Retinal pigment epithelial cell (primary cell): ENCODE data around the gene ARFIP1.

Experiments
- DNase-seq: peaks from one replicate; pipeline ENCODE4 v3.0.0-alpha.2; 2010; ENCODE audit warnings: low read depth
- H3K4me3 ChIP-seq: 2 replicates; pipeline ENCODE4 v1.5.1; 2011; ENCODE audit warnings: mild to moderate bottlenecking, low read length, control low read depth, moderate library complexity
- TF ChIP-seq, protein P1 (sequence below): conservative IDR thresholded peaks from 2 replicates; pipeline ENCODE4 v1.5.1; 2011; ENCODE audit warnings: low read depth, low read length, control low read depth, inconsistent platforms

ARFIP1 gene

DNA sequence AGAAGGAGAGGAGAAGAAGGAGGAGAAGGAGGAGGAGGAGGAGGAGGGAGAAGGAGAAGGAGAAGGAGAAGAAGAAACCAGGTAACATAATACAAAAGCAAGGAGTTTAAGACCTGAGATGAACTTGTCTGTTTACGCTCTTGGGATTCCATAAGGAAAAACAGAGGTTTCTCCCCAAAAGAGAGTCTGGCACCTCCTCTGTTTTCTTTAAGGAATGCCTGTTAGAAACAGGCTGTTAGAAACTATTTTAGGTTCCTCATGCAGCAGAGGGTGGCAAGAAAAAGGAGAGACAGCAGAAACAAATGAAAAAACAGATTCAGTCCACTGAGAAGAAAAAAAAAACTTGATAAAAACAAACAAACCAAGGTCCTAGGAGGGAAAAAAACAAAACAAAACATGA is 146.1 kb downstream of the ARFIP1 start:
- no peak for DNase-seq
- H3K4me3 ChIP-seq, result no peak overlapping the region
- TF ChIP-seq, protein P1, sequence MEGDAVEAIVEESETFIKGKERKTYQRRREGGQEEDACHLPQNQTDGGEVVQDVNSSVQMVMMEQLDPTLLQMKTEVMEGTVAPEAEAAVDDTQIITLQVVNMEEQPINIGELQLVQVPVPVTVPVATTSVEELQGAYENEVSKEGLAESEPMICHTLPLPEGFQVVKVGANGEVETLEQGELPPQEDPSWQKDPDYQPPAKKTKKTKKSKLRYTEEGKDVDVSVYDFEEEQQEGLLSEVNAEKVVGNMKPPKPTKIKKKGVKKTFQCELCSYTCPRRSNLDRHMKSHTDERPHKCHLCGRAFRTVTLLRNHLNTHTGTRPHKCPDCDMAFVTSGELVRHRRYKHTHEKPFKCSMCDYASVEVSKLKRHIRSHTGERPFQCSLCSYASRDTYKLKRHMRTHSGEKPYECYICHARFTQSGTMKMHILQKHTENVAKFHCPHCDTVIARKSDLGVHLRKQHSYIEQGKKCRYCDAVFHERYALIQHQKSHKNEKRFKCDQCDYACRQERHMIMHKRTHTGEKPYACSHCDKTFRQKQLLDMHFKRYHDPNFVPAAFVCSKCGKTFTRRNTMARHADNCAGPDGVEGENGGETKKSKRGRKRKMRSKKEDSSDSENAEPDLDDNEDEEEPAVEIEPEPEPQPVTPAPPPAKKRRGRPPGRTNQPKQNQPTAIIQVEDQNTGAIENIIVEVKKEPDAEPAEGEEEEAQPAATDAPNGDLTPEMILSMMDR, result no peak

DNA sequence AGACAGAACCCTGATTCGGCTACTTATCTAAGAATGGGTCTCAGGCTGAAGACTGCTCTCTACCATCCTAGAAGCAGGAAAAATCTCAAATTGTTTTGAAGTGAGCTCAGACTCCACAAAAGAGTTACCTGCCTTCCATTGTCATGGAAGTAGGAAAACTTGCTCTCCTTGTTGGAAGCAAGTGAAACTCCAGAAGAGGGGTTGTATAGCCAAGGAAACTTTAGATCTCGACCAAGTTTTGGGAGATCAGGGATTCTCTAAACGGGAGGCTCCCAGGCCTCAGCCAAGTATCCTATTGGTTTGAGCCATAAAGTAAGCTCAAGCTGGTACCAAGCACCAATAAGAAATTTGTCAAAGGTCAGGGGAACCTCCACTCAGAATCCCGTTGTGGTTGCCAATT is 147.2 kb downstream of the ARFIP1 start:
- DNase-seq, result no peak
- no peak overlapping the region for H3K4me3 ChIP-seq
- TF ChIP-seq, protein P1, result no peak

DNA sequence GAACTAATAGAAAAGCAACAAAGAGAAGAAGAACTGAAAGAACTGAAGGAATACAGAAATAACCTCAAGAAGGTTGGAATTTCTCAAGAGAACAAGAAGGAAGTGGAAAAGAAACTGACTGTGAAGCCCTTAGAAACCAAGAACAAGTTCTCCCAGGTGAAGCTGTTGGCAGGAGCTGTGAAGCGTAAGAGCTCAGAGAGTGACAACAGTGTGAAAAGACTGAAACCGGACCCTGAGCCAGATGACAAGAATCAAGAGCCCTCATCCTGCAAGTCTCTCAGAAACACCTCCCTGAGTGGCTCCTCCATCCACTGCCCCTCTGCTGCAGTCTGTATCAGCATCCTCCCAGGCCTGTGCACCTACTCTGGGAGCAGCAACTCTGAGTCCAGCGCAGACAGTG is 148.0 kb downstream of the ARFIP1 start:
- H3K4me3 ChIP-seq, result no peak overlapping the region
- no peak for DNase-seq
- TF ChIP-seq, protein P1, result no peak

DNA sequence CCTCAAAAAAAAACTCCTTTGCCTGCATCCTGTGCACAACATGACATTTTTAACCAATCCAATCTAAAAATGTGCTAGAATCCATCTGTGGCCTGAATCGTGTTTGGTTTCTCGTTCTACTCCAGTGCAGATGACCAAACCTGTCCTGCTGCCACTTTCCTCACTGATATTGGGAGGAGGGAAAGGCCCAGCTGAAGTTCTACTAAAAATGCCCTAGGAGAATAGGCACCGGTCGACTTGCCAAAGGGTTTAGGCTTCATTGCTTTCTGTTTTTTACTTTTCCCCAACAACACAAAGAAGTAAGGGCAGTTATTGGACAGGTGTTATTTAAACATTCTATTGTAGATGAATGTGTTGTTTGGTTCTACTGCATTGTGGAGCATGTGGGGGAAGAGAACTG is 148.5 kb downstream of the ARFIP1 start:
- no peak for DNase-seq
- no peak overlapping the region for H3K4me3 ChIP-seq
- TF ChIP-seq, protein P1, result no peak

DNA sequence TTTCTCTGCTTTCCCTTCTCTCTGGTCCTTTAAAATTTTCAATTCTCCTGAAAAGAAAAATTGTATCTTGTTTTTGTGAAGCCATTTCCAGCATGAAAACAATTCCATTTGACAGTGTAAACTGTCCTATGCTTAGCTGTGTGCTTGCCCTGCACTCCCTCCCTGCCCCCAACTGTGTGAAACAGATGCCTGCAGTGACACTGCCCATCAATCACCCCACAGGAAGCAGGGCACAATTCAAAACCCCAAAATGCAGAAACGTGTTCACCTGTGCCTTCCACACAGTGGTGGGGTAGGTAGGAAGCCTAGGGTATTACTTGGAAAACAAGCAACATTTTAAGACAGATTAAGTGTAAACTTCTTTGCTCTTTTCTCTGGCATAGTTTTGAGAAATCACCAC is 150.1 kb downstream of the ARFIP1 start:
- no peak overlapping the region for H3K4me3 ChIP-seq
- no peak for DNase-seq
- TF ChIP-seq, protein P1, result no peak

DNA sequence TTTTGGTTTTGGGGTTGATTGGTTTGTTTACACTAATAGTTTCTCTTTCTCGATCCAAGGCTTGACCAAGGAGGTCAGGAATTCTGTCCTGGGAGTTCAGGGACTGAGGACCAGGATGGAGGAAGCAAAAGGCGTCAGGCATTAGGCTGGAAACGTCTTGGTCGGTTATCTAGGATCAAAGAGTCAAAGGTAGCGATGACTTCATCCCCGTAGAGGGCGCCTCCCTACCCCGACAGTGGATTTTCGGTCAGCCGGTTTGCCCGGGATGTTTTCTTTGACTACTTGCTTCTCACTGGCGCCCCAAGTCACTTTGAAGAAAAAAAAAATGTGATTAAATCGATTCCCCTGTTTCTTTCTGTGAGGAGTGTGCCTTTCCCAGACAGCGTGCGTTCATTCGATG is 155.4 kb downstream of the ARFIP1 start:
- TF ChIP-seq, protein P1, result no peak
- no peak overlapping the region for H3K4me3 ChIP-seq
- no peak for DNase-seq

DNA sequence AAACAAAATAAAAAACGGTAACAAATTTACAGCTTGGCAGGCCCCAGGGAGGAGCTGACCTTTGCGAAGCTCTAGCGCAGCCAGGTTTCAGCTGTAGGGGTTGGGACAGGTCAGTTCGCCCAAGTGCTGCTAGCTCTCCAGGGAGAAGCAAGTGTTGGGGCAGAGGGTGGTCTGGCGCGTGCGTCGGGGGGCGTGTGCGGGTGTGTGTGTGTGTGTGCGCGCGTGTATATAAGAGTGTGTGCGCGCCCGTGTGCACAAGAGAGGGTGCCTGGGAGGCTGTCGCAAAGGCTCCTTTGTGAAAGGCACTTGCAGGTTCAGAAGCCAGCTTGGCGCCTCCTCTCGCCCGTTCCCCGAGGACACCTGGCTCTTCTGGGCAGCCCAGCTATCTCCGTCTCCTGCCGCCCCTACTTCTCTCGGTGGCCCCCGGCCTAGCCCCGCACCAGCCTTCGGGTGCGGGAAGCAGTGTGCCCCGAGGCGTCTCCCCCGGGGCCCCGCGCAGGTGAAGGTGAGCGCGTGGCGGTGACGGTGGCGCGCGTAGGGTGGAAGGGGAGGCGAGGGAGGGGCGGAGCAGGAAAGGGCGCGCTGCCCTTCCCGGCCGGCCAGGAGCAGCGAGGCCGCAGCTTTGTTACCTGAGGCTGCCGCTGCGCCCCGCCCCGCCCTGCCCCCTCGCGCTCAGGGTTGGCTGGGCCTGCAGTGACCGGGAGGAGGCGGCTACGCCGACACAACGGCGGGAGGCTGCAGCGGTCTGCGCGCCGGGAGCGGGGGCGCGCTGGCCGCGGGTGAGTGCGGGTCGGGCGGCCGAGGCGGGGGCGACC is 156.1 kb downstream of the ARFIP1 start, which contains the start of gene FHDC1:
TSS of gene FHDC1 (plus strand) at position 693 of the 815 bp plus-strand sequence. CDS start 6,735 bp downstream, outside the sequence.
- DNase-seq, result no peak
- peak within 1 kb of the TSS; percentile 59 for H3K4me3 ChIP-seq
- TF ChIP-seq, protein P1, result peak; percentile 1
